GM11168 (cell line): ENCODE measurements around the gene GRK5.

Source experiments
- in situ Hi-C: fragments of 300-500 bp; cut with MboI; formaldehyde crosslinking; loops from one replicate; pipeline ENCODE4 v1.12.0; 2022; ENCODE audit warnings: low sequenced_read_pairs; ENCODE audit not compliant: unreplicated experiment

The GRK5 gene

GRCh38 chr10:119483001-119483400 is 275.6 kb downstream of the GRK5 start:
- in situ Hi-C loops, result no loop called here

- in situ Hi-C loops, result no loop called here
Observed at GRCh38 chr10:119483839-119484238, 276.5 kb downstream of the GRK5 start.

- in situ Hi-C loops, result no loop called here
Observed at GRCh38 chr10:119488675-119489074, 281.3 kb downstream of the GRK5 start.

- in situ Hi-C loops, result no loop called here
Observed at GRCh38 chr10:119489991-119490326, 282.6 kb downstream of the GRK5 start.

GRCh38 chr10:119491966-119492757 is 284.8 kb downstream of the GRK5 start:
- in situ Hi-C loops, result no loop called here

- in situ Hi-C loops, result no loop called here
Observed at GRCh38 chr10:119493155-119493554, 285.8 kb downstream of the GRK5 start.

- in situ Hi-C loops, result no loop called here
Observed at GRCh38 chr10:119494236-119495020, 287.1 kb downstream of the GRK5 start.

GRCh38 chr10:119495021-119495505 is 287.7 kb downstream of the GRK5 start:
- in situ Hi-C loops, result no loop called here

GRCh38 chr10:119495545-119495944 is 288.2 kb downstream of the GRK5 start:
- in situ Hi-C loops, result no loop called here

GRCh38 chr10:119496273-119496672 is 288.9 kb downstream of the GRK5 start:
- in situ Hi-C loops, result no loop called here

- in situ Hi-C loops, result no loop called here
Observed at GRCh38 chr10:119497243-119497642, 289.9 kb downstream of the GRK5 start.

- in situ Hi-C loops, result no loop called here
Observed at GRCh38 chr10:119498889-119499676, 291.7 kb downstream of the GRK5 start.

GRCh38 chr10:119499677-119500002 is 292.3 kb downstream of the GRK5 start:
- in situ Hi-C loops, result no loop called here

- in situ Hi-C loops, result no loop called here
Observed at GRCh38 chr10:119500123-119500795, 292.9 kb downstream of the GRK5 start.

- in situ Hi-C loops, result no loop called here
Observed at GRCh38 chr10:119500821-119501220, 293.4 kb downstream of the GRK5 start.

- in situ Hi-C loops, result no loop called here
Observed at GRCh38 chr10:119501690-119502089, 294.3 kb downstream of the GRK5 start.

- in situ Hi-C loops, result no loop called here
Observed at GRCh38 chr10:119502209-119502608, 294.8 kb downstream of the GRK5 start.

GRCh38 chr10:119502618-119503155 is 295.3 kb downstream of the GRK5 start:
- in situ Hi-C loops, result no loop called here

- in situ Hi-C loops, result no loop called here
Observed at GRCh38 chr10:119503821-119504220, 296.4 kb downstream of the GRK5 start.

- in situ Hi-C loops, result no loop called here
Observed at GRCh38 chr10:119504651-119505050, 297.3 kb downstream of the GRK5 start.
